ENCODE results near the gene TMEM150C.

The TMEM150C gene

DNA sequence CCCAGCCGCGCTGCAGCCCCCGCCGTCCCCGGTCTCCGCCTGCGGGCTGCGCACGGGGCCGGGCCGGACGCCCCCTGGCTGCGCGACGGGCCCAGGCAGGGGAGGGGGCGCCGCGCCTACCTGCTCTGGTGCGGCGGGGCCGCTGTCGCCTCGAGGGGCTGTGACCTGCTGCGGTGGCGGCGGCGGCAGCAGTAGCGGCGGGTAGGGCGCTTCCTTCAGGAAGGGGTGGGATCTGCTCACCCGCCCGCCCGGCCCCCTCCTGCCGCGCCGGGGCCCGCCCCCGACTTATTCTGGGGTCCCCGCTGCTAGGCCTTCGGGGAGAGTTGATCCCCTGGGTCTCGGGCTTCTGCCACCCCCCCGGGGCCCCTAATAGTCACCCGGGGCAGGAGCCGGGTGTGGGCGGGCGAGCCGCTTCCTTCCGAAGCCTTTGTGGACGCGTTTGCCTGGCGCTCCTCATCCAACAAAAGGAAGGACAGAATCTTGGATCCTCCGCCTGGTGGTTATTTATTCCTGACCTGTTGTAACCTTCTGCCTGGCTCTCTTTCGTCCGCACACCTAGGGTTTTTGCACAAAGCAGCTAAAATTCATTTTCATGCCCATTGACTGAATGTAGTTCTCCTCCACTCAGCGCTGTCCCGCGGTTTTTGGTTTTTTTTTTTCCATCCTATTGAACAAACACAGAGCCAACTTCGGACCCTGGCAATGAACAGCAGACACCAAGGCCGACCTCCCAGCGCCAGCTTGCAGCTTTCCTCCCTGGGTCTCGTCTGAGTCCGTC lies at the start of gene TMEM150C:
TSS of gene TMEM150C (minus strand) at position 203 of the 778 bp plus-strand sequence. CDS start 57,331 bp downstream, outside the sequence.
- DNase-seq (ENCODE audit: low read depth in 1 of 2, low spot score in 1 of 2), result no peak
- in situ Hi-C loops (cut with HindIII; ENCODE audit: low pct_unique_long_range_greater_than_20kb, low sequenced_read_pairs), result no loop called here
- TF ChIP-seq JUND (IDR thresholded peaks at IDR 0.05; ENCODE audit: low read depth), result no peak

DNA sequence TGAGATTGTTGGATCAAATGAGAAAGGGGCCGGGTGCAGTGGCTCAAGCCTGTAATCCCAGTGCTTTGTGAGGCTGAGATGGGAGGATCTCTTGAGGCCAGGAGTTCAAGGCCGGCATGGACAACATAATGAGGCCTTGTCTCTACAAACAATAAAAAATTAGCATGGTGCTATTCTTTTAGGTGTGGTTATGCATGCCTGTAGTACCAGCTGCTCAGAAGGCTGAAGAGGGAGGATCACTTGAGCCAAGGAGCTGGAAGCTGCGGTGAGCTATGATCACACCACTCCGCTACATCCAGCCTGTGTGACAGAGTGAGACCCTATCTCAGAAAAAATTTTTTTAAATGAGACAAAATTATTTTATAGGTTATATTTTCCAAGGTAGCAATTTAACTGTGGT lies 49.7 kb upstream of the TMEM150C start:
- DNase-seq (ENCODE audit: low read depth in 1 of 2, low spot score in 1 of 2), result no peak
- no peak for TF ChIP-seq JUND (IDR thresholded peaks at IDR 0.05; ENCODE audit: low read depth)
- in situ Hi-C loops (cut with HindIII; ENCODE audit: low pct_unique_long_range_greater_than_20kb, low sequenced_read_pairs), result no loop called here

DNA sequence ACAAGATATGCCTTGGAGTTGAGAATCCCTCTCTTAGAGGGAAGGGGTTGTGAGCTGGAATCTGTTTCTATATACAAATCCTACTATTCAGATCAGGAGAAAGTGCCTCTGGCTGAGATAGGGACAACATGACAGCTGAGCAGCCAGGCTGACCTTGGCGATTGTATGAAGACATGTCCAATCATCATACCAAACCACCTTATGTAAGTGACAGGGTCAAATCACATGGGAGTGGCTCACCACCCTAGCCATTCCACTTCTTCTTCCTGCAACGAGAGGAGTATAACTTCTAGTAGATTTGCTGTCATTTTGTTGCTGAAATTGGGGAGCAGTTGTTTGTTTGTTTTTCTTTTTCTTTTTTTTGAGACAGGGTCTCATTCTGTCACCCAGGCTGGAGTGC lies 48.3 kb upstream of the TMEM150C start:
- no peak for DNase-seq (ENCODE audit: low read depth in 1 of 2, low spot score in 1 of 2)
- no peak for TF ChIP-seq JUND (IDR thresholded peaks at IDR 0.05; ENCODE audit: low read depth)
- in situ Hi-C loops (cut with HindIII; ENCODE audit: low pct_unique_long_range_greater_than_20kb, low sequenced_read_pairs), result no loop called here

DNA sequence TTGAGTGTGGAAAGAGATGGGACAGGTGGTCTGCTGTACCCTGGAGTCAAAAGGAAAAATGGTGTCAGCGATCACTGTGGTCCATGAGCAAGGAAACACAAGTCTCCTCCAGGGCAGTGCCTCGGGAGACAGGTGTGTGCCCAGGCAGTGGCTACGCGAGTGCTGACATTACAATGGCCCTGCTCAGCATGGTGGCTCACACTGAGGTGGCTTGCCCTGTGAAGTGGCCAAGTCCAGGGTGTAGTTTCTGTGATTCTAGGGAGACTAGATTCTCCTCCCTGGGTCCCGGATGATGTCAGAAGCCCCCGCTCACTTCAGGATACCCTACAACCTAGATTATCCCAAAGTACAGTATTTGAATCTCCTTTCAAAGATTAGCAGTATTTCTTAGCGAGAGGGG lies 44.8 kb upstream of the TMEM150C start:
- TF ChIP-seq JUND (IDR thresholded peaks at IDR 0.05; ENCODE audit: low read depth), result no peak
- no peak for DNase-seq (ENCODE audit: low read depth in 1 of 2, low spot score in 1 of 2)
- in situ Hi-C loops (cut with HindIII; ENCODE audit: low pct_unique_long_range_greater_than_20kb, low sequenced_read_pairs), result no loop called here

DNA sequence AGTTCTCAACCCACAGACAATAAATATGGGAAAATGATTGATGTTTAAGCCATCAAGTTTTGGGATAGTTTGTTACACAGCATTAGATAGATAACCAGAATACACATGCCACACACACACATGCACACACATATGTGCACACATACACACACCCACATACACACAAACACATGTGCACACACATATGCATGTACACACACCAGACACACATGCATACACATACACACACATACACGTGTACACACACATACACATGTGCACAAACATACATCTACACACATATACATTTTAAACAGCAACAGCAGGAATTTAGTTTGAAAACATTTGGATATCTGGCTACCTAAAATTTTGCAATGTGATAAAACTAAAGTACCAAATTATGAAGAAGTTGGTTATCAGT lies 42.7 kb upstream of the TMEM150C start:
- DNase-seq (ENCODE audit: low read depth in 1 of 2, low spot score in 1 of 2), result no peak
- in situ Hi-C loops (cut with HindIII; ENCODE audit: low pct_unique_long_range_greater_than_20kb, low sequenced_read_pairs), result no loop called here
- no peak for TF ChIP-seq JUND (IDR thresholded peaks at IDR 0.05; ENCODE audit: low read depth)

DNA sequence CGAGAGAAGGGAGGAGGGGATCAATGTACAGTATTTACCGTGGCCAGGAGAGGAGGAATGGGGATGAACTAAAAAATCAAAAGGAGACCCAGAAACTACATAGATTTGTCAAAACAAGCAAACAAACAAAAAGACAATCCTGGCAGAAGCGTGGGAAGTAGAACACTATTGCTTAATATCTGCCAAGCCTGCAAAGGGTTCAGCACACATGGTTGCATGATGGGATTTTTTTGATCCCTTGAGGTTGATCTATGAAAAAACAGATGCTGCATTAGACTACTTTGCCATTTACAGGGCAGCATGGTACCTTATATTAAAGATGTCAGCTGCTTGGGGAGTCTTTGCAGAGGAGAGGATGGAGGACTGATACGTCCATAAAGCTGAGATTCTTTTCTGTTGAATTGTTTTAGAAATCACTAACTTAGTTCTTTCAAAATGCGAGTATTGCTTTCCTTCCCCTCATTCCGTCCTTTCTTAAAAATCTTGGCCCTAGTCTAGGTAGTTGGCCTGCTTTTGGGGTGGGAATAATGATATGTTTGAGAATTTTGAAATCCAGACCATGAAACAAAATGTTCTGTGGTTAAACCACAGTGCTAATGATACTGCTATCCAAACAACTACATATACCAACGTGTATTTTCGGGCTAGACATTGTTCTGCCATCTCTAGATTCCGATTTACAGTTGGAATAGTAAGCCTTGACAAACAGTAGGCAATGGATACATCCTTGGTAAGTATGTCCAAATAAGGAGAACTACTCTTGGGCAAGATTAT lies 39.6 kb upstream of the TMEM150C start:
- in situ Hi-C loops (cut with HindIII; ENCODE audit: low pct_unique_long_range_greater_than_20kb, low sequenced_read_pairs), result no loop called here

DNA sequence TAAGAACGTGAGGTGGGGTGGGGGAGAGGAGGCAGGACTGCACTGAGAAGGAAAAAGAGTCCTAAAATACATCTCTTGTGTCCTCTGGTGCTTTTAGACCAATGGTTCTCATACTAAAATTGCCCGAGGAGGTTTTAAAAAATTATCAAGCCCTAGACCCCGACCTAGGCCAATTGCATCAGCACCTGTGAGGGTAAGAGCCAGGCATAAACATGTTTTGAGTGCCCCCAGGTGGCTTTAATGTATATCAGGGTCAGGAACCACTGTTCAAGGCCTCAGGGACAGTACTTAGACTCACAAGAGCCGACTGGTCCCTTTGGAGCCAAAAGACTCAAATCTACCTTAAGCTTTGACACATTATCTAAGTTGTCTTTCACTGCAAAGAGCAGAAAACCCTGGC lies 37.5 kb upstream of the TMEM150C start:
- DNase-seq (ENCODE audit: low read depth in 1 of 2, low spot score in 1 of 2), result peak in 1 of 2 experiments; percentile 31
- in situ Hi-C loops (cut with HindIII; ENCODE audit: low pct_unique_long_range_greater_than_20kb, low sequenced_read_pairs), result no loop called here
- TF ChIP-seq JUND (IDR thresholded peaks at IDR 0.05; ENCODE audit: low read depth), result no peak

More for the DNA sequence above, 39.6 kb upstream of the TMEM150C start:
- no peak for TF ChIP-seq JUND (IDR thresholded peaks at IDR 0.05; ENCODE audit: low read depth)
- DNase-seq (ENCODE audit: low read depth in 1 of 2, low spot score in 1 of 2), result no peak

DNA sequence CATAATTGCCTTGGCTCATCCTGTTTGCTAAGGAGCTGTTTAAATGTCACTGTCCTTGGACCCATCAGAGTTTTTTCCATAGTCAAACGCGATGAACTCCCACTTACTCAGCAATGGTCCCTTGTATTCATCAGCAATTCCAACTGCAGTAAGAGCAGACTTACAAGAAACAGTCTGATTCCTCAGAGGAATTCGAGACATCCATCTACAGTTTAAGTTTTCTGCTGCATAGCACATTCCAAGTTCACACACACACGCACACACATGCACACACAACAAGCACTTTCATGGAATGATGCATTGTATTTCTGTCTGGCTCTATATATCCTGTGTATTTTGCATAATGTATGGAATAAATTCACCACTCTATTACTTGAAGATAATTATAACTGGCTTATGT lies 32.7 kb upstream of the TMEM150C start:
- in situ Hi-C loops (cut with HindIII; ENCODE audit: low pct_unique_long_range_greater_than_20kb, low sequenced_read_pairs), result no loop called here
- no peak for TF ChIP-seq JUND (IDR thresholded peaks at IDR 0.05; ENCODE audit: low read depth)
- DNase-seq (ENCODE audit: low read depth in 1 of 2, low spot score in 1 of 2), result no peak

DNA sequence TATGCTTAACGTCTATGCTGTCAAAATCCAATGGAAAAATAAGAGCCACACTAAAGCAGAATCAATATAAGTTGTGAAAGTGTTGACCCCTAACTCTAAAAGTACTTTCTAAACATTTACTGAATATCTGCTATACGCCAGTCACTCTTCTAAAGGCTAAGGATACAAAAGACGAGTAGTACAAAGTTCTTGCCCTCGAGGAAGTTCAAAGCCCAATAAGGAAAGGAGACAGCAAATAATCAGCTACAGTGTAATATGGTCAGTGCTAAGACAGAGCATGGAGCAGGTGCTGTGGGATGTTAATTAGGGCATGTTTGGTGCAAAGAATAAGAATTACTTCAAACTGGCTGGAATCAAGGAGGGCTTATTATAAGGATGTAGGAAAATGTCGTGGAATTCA lies 31.6 kb upstream of the TMEM150C start:
- no peak for DNase-seq (ENCODE audit: low read depth in 1 of 2, low spot score in 1 of 2)

DNA sequence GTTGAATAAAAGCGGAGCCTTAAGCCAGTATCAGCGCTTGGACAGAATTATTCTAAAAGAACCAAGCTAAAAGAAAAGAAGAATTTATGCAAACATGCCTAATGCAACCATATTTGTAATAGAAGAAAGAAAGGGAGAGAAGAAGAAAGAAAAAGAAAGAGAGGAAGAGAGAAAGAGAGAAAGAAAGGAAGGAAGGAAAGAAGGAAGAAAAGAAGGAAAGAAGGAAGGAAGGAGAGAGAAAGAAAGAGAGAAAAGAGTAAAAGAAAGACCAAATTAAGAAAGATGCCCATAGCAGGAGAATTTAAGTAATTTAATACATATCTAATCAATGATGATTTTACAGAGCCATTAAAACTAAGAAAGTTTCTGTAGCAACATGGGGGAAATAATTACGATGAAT lies 30.9 kb upstream of the TMEM150C start:
- in situ Hi-C loops (cut with HindIII; ENCODE audit: low pct_unique_long_range_greater_than_20kb, low sequenced_read_pairs), result no loop called here
- no peak for DNase-seq (ENCODE audit: low read depth in 1 of 2, low spot score in 1 of 2)

More for the DNA sequence above, 31.6 kb upstream of the TMEM150C start:
- in situ Hi-C loops (cut with HindIII; ENCODE audit: low pct_unique_long_range_greater_than_20kb, low sequenced_read_pairs), result no loop called here
- TF ChIP-seq JUND (IDR thresholded peaks at IDR 0.05; ENCODE audit: low read depth), result no peak

DNA sequence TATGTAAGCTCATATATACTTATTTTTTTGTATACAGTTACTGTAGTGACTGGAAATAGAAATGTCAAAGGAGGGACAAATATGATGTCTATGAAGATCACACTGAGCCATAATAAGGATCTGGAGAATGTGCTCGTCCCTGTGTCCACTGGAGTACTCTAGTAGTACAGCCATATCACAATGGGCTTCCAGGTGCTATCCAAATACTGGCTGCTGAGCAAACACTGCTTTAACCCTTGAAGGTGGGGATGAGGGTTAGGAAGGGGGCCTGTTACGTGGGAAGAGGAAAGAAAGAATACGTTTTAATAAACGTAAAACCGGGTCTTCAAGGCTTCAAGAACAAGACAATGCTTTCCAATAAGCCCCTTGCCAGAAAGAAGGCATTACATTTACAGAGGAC lies 29.8 kb upstream of the TMEM150C start:
- TF ChIP-seq JUND (IDR thresholded peaks at IDR 0.05; ENCODE audit: low read depth), result no peak
- no peak for DNase-seq (ENCODE audit: low read depth in 1 of 2, low spot score in 1 of 2)
- in situ Hi-C loops (cut with HindIII; ENCODE audit: low pct_unique_long_range_greater_than_20kb, low sequenced_read_pairs), result no loop called here

More for the DNA sequence above, 30.9 kb upstream of the TMEM150C start:
- no peak for TF ChIP-seq JUND (IDR thresholded peaks at IDR 0.05; ENCODE audit: low read depth)

DNA sequence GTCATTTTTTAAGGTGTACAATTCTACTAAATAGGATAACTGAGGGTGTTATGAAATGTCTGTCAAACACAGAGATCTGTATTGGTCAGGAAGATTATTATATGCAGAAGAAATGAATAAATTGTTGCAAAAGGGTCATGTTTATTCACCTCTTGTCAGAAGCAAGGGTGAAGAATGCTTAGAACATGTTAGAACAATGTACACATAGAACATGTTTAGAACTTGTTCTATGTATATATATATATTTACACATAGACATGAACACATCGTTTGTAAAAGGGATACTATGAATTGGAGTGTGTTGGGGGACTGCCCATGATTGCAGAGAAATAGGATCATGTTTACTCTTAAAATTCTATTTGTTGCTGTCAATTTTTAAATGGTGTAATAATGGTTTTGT lies 28.0 kb upstream of the TMEM150C start:
- DNase-seq (ENCODE audit: low read depth in 1 of 2, low spot score in 1 of 2), result no peak
- no peak for TF ChIP-seq JUND (IDR thresholded peaks at IDR 0.05; ENCODE audit: low read depth)
- in situ Hi-C loops (cut with HindIII; ENCODE audit: low pct_unique_long_range_greater_than_20kb, low sequenced_read_pairs), result no loop called here

DNA sequence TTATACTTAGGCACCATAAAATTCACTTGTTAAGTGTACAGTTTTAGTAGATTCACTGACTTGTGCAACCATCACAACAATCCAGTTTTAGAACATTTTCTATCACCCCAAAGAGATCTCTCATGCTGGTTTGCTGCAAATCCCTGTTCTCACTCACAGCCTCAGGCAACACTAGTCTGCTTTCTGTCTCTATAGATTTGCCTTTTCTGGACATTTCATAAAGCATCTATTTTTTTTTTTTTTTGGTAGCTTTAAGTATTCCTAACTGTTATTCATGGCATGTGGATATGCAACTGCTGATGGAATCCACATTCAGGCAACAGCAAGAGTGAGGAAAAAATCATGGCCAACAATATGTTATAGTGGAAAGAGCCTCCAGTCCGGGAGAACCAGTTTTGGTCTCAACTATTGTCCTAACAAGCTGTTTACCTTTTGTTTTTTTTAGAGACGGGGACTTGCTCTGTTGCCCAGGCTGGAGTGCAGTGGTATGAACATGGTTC lies 27.0 kb upstream of the TMEM150C start:
- peak in 1 of 2 experiments; percentile 37 for DNase-seq (ENCODE audit: low read depth in 1 of 2, low spot score in 1 of 2)
- in situ Hi-C loops (cut with HindIII; ENCODE audit: low pct_unique_long_range_greater_than_20kb, low sequenced_read_pairs), result no loop called here
- TF ChIP-seq JUND (IDR thresholded peaks at IDR 0.05; ENCODE audit: low read depth), result no peak

Measured in T47D (cell line).